HT-29 (cell line): ENCODE results near the gene PUM1. TPM values are rescaled to one million over a fixed set of nuclear protein-coding genes. Genes with fewer than 3 reads are reported as not detected.
"Not testable (repeated sequence)": the region's sequence is repeated elsewhere in the genome, so short reads cannot be mapped to it uniquely, and the experiment has no call there.

ENCODE experiments used
- DNase-seq: peaks from one replicate; pipeline ENCODE4 v3.0.0-alpha.2; 2015; ENCODE audit warnings: low spot score
- total RNA-seq: library from RNA; depleted of rRNA; stranded (reverse); fragments of >200 nt; shearing (Covaris generic); gene quantifications from 2 replicates; pipeline ENCODE4 v1.2.3, GENCODE V29; 2014

Gene PUM1
- total RNA-seq, 1 experiment from 2014 or later: 59.0 TPM

DNA sequence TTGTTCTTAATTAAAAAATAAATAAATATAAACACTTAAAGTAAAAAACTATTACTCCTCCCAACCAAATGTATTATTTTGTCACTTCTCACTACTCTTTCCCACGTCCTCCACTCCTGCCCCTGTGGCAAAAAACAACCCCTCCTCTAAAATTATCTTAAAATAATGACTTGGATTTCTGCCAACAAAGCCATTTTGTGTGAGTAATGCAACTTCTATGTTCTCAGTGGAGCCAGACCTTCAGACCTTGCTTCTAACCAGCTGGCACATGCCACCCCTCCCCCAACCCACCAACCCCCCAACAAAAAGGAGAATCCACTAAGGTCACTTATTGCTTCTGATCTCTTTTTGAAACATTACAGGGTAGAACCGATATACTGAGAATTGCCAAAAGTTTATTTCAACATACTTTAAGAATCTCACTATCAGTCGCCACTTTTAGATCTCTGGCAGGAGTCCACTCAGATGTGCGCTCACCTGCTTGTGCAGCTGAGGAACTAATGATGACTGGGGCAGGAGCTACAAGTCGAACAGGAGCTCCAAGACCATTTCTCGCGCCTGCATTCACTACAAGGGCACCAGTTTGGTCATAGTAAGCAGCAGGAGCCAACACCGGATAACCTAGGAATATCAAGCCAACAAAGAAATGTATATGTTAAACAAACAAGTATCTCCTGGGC is 98.7 kb downstream of the PUM1 start:
- DNase-seq: no peak

DNA sequence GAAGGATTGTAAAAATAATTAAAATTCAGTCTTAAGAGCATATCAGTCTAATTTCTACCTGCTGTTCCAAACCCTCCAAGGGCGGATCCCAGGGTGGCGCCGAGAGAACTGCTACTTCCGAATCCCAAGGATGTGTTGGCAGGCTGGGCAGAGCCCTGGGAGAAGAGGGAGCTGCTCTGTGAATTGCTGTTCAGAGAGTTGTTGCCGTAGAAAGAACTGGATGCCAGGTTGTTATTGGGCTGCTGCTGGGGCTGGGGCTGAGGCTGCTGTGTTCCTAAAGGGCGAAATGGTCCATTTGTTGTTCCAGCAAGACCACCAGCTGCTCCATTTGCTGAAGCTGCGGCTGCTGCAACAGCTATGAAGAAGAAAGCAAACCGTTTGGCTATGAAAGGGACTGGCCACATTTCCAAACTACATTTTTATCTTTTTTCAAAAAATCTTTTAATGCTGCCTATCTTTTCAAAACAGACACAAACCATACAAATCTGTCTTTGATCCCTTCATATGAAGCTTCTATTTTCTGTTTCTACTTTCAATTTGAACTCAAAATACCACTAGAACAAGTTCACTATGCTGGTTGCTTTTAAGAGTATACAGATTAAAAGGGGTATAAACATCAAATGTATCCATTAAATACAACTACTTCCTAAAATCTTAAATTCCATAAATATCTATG is 99.5 kb downstream of the PUM1 start:
- DNase-seq: no peak

- DNase-seq: no peak
Measured at GRCh38 chr1:30964706-30965105, 100.8 kb downstream of the PUM1 start.

GRCh38 chr1:30962609-30963508 is 102.7 kb downstream of the PUM1 start:
- DNase-seq: no peak

- DNase-seq: no peak
Measured at GRCh38 chr1:30957560-30958222, 107.8 kb downstream of the PUM1 start.

GRCh38 chr1:30955448-30956015 is 110.0 kb downstream of the PUM1 start:
- no peak for DNase-seq

DNA sequence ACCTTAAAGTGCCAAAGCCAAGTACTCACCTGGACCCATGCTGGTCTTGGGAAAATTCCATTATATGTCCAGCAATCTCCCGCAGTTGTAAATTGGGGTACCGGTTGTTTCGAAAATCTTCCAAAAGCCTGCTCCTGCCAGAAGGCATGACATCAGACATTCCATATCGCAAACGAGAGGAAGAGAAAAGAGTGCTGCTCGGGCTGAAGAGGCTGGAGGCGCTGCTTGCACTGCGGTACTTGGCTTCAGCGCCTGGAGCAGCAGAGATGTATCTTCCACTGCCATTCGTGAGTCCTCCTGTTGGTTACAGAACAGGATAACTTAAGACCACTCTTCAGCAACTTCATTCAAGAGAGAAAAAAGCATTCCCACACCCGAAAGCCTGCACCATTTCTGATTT is 111.8 kb downstream of the PUM1 start:
- DNase-seq: no peak

GRCh38 chr1:30952098-30952497 is 113.4 kb downstream of the PUM1 start:
- DNase-seq: no peak

GRCh38 chr1:30950700-30951099 is 114.8 kb downstream of the PUM1 start:
- DNase-seq: no peak

- no peak for DNase-seq
Measured at GRCh38 chr1:30950053-30950452, 115.5 kb downstream of the PUM1 start.

GRCh38 chr1:30949487-30949838 is 116.1 kb downstream of the PUM1 start:
- DNase-seq: not testable (repeated sequence)

DNA sequence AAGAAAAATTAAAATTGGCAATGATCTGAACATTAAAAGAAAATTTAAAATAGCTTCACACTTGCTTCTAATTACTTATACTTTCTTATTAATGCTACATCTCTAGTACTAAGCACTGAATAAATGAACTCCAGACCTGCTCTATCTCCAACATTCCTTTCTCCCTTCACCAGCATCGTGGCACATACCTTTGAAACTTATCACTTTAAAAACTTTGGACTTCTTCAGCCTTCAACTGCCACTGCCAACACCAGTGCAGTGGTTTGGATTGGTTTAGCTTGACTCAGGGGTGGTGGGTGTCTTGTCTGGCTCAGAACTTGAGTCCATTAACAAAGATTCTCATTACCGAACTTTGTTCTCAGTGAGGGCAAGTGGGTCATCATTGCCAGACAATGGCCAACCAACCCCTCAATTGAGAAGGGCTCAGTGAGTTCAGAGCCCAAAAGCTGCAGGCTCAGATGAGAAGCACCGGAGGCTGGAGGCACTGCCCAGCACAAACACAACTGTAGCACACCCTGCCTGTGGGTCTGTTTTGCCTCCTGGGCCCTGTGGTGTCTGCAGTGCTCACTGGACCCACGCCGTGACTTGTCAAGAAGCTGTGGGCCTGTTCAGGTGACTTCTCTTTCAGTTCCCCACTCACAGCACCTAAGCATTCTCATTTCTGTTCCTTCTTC is 116.6 kb downstream of the PUM1 start:
- not testable (repeated sequence) for DNase-seq

DNA sequence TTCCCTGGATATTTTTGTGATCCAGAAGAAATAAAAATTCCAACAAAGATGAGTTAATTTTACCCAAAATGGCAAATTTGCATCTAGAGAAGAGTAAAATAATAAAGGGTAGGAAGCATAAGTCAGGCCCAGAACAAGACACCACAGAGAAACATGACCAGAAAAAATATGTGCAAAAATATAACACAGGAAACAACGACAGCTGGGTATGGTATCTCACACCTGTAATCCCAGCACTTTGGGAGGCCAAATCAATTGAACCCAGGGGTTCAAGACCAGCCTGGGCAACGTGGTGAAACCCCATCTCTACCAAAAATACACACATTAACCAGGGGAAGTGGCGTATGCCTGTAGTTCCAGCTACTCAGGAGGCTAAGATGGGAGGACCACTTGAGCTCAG is 117.2 kb downstream of the PUM1 start:
- DNase-seq: no peak

DNA sequence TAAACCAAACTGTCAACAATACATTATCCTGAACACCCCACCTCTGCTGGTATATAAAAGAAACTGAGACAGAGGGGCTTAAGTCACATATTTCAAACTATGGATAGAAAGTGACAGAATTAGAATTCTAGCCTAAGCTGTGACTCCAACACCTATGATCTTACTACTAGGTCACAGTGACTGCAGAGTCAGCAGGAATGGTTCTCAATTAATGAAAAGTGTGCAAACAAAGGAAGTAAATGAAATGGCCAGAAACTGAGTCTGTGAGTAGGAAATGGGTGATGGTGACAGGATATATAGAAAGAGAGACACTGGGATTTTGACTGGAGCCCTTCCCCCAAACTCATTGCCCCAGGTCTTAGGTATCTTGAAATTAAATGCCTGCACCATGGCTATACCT is 118.3 kb downstream of the PUM1 start:
- DNase-seq: no peak

- DNase-seq: no peak
Measured at GRCh38 chr1:30942326-30942963, 123.1 kb downstream of the PUM1 start.

GRCh38 chr1:30940541-30940940 is 125.0 kb downstream of the PUM1 start:
- no peak for DNase-seq

DNA sequence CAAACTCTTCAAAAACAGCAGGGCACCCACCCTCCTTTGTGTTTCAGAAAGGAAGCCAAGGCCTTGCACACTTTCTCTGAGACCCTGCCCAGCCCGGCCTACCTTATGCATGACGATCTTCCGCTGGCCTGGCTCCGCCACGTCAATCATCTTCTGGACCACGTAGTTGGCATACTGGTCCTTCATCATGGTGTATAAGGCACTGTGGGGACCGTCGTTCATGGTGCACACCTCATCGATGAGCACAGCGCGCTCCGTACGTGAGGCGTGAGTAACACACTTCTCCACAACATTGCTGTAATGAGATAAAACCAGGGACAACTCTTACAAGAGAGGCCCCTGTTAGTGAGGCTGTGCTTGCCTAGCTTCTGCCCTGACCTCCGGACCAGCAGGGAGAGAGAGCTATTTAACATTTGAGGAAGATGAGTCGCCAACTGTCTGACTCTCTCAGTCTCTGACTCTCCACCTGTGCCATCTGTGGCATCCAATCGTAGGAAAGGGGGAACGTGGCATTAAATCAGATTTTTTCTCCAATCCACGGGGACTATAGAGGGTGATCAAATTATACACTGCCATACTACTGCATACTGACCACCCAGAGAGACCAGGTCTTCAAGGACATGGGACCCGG is 128.9 kb downstream of the PUM1 start:
- no peak for DNase-seq

GRCh38 chr1:30935758-30936157 is 129.8 kb downstream of the PUM1 start:
- DNase-seq: not testable (repeated sequence)

DNA sequence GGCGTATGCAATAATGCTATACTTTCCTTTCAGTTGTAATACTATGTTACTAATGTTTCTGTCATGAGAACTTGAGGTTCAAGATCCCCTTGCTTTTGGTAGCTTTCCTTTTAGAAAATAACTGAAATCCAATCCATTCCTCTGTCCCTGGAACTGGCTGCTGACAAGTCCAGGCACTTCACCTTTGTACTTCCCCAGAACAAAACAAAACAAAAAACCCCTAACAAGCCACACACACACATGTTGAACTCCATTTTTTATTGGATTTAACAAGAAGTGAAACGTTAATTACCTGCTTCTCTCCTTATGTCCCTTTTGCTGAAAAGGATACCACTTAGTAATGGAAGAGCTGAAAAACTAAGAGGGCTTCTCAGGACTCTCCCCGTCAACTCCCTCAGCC is 130.9 kb downstream of the PUM1 start:
- DNase-seq: no peak

GRCh38 chr1:30933874-30934252 is 131.7 kb downstream of the PUM1 start:
- no peak for DNase-seq
